Peyer's patch (tissue), 4 donors: Measurements from ENCODE around the gene UBE3A.

ENCODE experiments used
- POLR2A ChIP-seq, 2 donors: fragments of 450-650 bp; IDR thresholded peaks; one replicate each; pipeline ENCODE4 v1.5.1; 2017; ENCODE audit warnings: antibody characterized with exemption in 2 of 2, mild to moderate bottlenecking in 2 of 2, moderate library complexity in 2 of 2
- TF ChIP-seq, protein P1 (sequence below), 6 experiments: fragments of 450-650 bp in 4 of 6; fragments of 200-600 bp in 2 of 6; sonication (generic) in 1 of 6; IDR thresholded peaks; one replicate each; pipeline ENCODE4 v1.5.1; 2017 to 2019; ENCODE audit warnings: antibody characterized with exemption in 6 of 6, mild to moderate bottlenecking in 3 of 6, moderate library complexity in 1 of 6

DNA sequence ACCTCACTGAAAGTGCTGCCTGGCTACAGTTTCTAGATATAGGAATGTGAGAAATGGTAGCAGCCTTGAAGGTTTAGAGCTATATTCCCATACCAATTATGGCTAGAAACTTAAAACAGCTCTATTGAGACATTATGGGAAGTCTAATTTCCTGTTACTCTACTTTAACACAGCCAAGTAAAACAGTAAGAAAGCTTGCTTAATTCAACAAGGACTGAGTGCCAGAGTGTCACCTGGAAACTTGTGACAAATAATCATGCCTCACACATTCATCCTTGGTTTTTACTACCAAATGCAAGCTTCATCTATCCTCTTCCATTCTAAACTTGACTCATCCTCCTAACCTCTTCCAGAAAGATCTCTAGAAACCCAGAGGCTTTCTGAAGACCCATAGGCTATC, 41.7 kb downstream of the UBE3A start:
- TF ChIP-seq, protein P1, sequence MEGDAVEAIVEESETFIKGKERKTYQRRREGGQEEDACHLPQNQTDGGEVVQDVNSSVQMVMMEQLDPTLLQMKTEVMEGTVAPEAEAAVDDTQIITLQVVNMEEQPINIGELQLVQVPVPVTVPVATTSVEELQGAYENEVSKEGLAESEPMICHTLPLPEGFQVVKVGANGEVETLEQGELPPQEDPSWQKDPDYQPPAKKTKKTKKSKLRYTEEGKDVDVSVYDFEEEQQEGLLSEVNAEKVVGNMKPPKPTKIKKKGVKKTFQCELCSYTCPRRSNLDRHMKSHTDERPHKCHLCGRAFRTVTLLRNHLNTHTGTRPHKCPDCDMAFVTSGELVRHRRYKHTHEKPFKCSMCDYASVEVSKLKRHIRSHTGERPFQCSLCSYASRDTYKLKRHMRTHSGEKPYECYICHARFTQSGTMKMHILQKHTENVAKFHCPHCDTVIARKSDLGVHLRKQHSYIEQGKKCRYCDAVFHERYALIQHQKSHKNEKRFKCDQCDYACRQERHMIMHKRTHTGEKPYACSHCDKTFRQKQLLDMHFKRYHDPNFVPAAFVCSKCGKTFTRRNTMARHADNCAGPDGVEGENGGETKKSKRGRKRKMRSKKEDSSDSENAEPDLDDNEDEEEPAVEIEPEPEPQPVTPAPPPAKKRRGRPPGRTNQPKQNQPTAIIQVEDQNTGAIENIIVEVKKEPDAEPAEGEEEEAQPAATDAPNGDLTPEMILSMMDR (IDR thresholded peaks at IDR 0.05) = no peak
- no peak for TF ChIP-seq POLR2A (IDR thresholded peaks at IDR 0.05)
